GM12892 (cell line): ENCODE results near the gene CCDC174.

ENCODE experiments used
- POLR2A ChIP-seq: IDR thresholded peaks from 2 replicates; pipeline ENCODE4 v1.6.1; 2011; ENCODE audit warnings: low read depth, low read length, control low read depth
- POLR2AphosphoS5 ChIP-seq: IDR thresholded peaks from 2 replicates; pipeline ENCODE4 v1.6.1; 2011; ENCODE audit warnings: low read depth, low read length, control low read depth

DNA sequence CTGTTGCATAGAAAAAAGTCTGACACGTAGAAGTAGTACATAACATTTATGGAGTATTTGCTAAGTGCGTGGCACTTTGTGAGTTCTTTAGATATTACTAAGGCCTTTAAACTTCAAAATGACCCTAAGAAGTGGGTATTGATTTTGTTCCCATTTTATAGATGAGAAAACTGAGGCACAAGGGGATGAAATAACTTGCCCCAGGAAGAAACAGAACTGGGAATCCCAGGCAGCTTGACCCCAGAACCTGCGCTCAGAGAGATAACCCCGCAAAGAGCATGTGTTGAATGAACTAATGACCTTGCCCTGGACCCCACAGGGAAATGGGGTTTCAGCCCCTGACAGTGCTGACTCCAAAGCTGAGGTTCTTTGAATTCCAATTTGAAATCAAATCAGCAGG lies 30.5 kb upstream of the CCDC174 start:
- TF ChIP-seq POLR2A (no peak), POLR2AphosphoS5 (no peak)
